Measurements from ENCODE around the gene CPEB4. TPM values are rescaled to one million over a fixed set of nuclear protein-coding genes. Genes with fewer than 3 reads are reported as not detected.
A peak's percentile ranks its signal among the peaks of the same experiment; 100 is the strongest.

The CPEB4 gene
- total and polyA plus RNA-seq, 9 of the 15 experiments (the other 6 are each of a cell fraction or from before 2014, with no cell fraction given): 7.4 to 21.3 (median 12.4) TPM

- TF ChIP-seq TAF1 (IDR thresholded peaks at IDR 0.05; ENCODE audit: control insufficient read depth, extremely low read depth, insufficient read depth, low read length, severe bottlenecking): peak; percentile 41
- peak; percentile 51; the same call in 1 of the 2 replicates for TF ChIP-seq LCOR (CRISPR knock-in tag; IDR thresholded peaks at IDR 0.05)
- TF ChIP-seq, protein P1, sequence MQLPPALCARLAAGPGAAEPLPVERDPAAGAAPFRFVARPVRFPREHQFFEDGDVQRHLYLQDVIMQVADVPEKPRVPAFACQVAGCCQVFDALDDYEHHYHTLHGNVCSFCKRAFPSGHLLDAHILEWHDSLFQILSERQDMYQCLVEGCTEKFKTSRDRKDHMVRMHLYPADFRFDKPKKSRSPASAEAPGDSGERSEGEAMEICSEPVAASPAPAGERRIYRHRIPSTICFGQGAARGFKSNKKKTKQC (CRISPR knock-in tag; IDR thresholded peaks at IDR 0.05): no peak
- TF ChIP-seq ZNF561 (CRISPR knock-in tag; conservative IDR thresholded peaks at IDR 0.05): no peak
- TF ChIP-seq, protein P2, sequence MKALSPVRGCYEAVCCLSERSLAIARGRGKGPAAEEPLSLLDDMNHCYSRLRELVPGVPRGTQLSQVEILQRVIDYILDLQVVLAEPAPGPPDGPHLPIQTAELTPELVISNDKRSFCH (CRISPR knock-in tag; IDR thresholded peaks at IDR 0.05): no peak
- TF ChIP-seq, protein P2 (tag; IDR thresholded peaks at IDR 0.05): peak; percentile 78
- peak; percentile 66; the same call in 1 of the 2 replicates for TF ChIP-seq FOXP1 (CRISPR knock-in tag; IDR thresholded peaks at IDR 0.05)
- no peak for TF ChIP-seq SRSF3 (IDR thresholded peaks at IDR 0.05; ENCODE audit: insufficient read depth, low read length)
- TF ChIP-seq RERE (CRISPR knock-in tag; IDR thresholded peaks at IDR 0.05; ENCODE audit: borderline replicate concordance): no peak
- TF ChIP-seq RAD21 (CRISPR knock-in tag; conservative IDR thresholded peaks at IDR 0.05 in 1 of 2, IDR thresholded peaks at IDR 0.05 in 1 of 2): peak in 1 of 2 experiments; percentile 50; a peak in 2 of 4 replicates
- TF ChIP-seq GTF2B (IDR thresholded peaks at IDR 0.05; ENCODE audit: extremely low read depth, insufficient read length): no peak
- TF ChIP-seq MTF1 (CRISPR knock-in tag; IDR thresholded peaks at IDR 0.05; ENCODE audit: borderline replicate concordance): no peak
- peak; percentile 91 for TF ChIP-seq HES1 (IDR thresholded peaks at IDR 0.05; ENCODE audit: low read depth)
- peak; percentile 97 for TF ChIP-seq CTBP1 (IDR thresholded peaks at IDR 0.05; ENCODE audit: borderline replicate concordance)
- TF ChIP-seq ZNF75A (CRISPR knock-in tag; IDR thresholded peaks at IDR 0.05): no peak
- no peak for TF ChIP-seq RFX7 (CRISPR knock-in tag; IDR thresholded peaks at IDR 0.05)
- TF ChIP-seq ETV1 (tag; conservative IDR thresholded peaks at IDR 0.05; ENCODE audit: low read depth): peak; percentile 48; the same call in 1 of the 2 replicates
- TF ChIP-seq ZNF764 (CRISPR knock-in tag; IDR thresholded peaks at IDR 0.05; ENCODE audit: low read depth): no peak
- no peak for TF ChIP-seq NFYB (IDR thresholded peaks at IDR 0.05; ENCODE audit: extremely low read depth, insufficient read length)
Measured at GRCh38 chr5:173839117-173839713, 48.9 kb upstream of the CPEB4 start (continued).
